Measurements from ENCODE around the gene FBLIM1.

DNA sequence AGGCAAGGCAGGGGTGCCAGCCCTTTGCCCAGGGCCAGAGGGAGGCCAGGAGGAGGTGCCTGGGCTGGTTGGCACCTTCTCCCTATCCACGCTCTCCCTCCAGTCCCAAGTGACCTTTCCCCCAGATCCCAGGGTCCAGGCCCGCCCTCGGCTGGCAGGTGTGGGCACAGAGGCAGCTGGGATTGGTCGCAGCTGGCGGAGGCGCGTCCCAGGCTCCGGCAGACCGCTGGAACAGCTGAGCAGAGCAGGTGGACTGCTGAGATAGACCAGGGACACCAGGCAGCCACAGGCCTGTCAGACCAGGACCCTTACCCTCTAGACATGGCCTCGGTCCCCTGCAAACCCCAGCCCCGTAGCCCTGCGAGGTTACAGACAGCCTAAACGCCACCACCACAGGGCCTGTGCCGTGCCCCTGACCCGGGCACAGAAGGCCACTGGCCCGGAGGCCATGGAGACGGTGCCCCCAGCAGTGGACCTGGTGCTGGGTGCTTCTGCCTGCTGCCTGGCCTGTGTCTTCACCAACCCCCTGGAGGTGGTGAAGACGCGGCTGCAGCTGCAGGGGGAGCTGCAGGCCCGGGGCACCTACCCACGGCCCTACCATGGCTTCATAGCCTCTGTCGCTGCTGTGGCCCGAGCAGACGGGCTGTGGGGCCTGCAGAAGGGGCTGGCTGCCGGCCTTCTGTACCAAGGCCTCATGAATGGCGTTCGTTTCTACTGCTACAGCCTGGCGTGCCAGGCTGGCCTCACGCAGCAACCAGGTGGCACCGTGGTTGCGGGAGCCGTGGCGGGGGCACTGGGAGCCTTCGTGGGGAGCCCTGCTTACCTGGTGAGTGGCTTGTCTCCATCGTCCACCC lies 22.3 kb upstream of the FBLIM1 start, which contains the start of gene SLC25A34:
- TF ChIP-seq, protein P1, sequence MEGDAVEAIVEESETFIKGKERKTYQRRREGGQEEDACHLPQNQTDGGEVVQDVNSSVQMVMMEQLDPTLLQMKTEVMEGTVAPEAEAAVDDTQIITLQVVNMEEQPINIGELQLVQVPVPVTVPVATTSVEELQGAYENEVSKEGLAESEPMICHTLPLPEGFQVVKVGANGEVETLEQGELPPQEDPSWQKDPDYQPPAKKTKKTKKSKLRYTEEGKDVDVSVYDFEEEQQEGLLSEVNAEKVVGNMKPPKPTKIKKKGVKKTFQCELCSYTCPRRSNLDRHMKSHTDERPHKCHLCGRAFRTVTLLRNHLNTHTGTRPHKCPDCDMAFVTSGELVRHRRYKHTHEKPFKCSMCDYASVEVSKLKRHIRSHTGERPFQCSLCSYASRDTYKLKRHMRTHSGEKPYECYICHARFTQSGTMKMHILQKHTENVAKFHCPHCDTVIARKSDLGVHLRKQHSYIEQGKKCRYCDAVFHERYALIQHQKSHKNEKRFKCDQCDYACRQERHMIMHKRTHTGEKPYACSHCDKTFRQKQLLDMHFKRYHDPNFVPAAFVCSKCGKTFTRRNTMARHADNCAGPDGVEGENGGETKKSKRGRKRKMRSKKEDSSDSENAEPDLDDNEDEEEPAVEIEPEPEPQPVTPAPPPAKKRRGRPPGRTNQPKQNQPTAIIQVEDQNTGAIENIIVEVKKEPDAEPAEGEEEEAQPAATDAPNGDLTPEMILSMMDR (IDR thresholded peaks at IDR 0.05), result no peak
- TF ChIP-seq POLR2A (IDR thresholded peaks at IDR 0.05), result no peak

All from breast epithelium (tissue), 3 donors.